Stimulated activated effector memory CD8-positive, alpha-beta T cell treated with anti-CD3 and anti-CD28 coated beads, Interleukin-12 subunit alpha, Interleukin-12 subunit beta, amount 100 ng/mL, for 72 hours (primary cell): Measurements from ENCODE around the gene XRCC2.
"Not testable (repeated sequence)": the region's sequence is repeated elsewhere in the genome, so short reads cannot be mapped to it uniquely, and the experiment has no call there.

Experiments used
- ATAC-seq: fragments of 150-1000 bp; cut with Tn5 transposase; 2 replicates; pipeline ENCODE4 v1.10.0; 2021
- DNase-seq, 2 donors: peaks; one replicate each; pipeline ENCODE4 v3.0.0; 2021 to 2022; ENCODE audit warnings: low spot score in 2 of 2
- H3K27ac Mint-ChIP-seq: one replicate; pipeline ENCODE4 v1.8.0; 2022; ENCODE audit warnings: mild to moderate bottlenecking, mixed read lengths
- H3K36me3 Mint-ChIP-seq: one replicate; pipeline ENCODE4 v1.8.0; 2022; ENCODE audit warnings: mild to moderate bottlenecking, mixed read lengths
- H3K4me1 Mint-ChIP-seq: one replicate; pipeline ENCODE4 v1.8.0; 2022; ENCODE audit warnings: mixed read lengths
- H3K4me3 Mint-ChIP-seq: one replicate; pipeline ENCODE4 v1.8.0; 2022; ENCODE audit warnings: mild to moderate bottlenecking, mixed read lengths
- H3K9me3 Mint-ChIP-seq: one replicate; pipeline ENCODE4 v1.8.0; 2022; ENCODE audit warnings: mixed read lengths

XRCC2 gene

DNA sequence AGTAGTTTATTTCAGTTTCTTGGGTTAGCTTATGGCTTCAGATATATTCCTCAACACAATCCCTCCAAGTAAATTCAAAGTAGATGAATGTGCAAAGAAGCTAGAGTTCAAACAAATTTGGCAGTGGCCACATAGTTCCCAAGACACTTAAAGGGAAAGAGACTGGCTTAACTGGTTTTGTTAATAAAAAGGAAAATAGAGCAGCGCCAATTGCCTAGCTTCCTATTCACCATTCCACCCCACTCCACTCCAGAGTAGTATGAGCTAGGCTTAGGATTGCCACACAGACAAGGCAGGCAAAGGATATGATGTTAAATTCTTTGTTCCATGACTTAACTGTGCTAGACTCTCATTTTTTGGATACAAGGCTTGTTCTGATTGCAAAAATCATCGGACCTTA is 2.0 kb downstream of the XRCC2 start:
- ATAC-seq (no peak), DNase-seq (no peak)
- Mint-ChIP-seq H3K36me3 (peaks cover 18% of the 10 kb centered on the region), H3K9me3 (no peaks in the 10 kb centered on the region), H3K27ac (no peak overlapping the region), H3K4me1 (peaks cover 13% of the 10 kb centered on the region), H3K4me3 (no peak overlapping the region)

DNA sequence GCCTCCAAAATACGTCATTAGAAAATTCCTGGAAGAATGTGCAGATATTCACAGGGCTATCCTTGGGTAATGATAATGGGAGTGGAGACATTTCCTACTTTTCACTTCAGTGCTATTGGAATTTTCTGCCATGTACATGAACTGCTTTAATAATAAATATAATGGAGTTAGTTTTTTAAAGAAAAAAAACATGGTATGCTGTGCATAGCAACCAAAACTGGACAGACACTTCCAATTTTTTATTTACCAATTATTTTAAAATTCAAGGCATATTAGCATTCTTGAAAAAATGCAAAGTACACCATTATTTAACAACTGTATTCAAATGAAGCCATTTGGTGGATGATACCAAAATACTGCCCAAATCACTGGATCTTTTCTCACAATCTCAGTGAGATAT is 3.3 kb downstream of the XRCC2 start:
- Mint-ChIP-seq H3K4me1 (peaks cover 13% of the 10 kb centered on the region), H3K4me3 (no peak overlapping the region), H3K27ac (no peak overlapping the region), H3K9me3 (no peaks in the 10 kb centered on the region), H3K36me3 (peaks cover 29% of the 10 kb centered on the region)
- DNase-seq (no peak), ATAC-seq (no peak)

DNA sequence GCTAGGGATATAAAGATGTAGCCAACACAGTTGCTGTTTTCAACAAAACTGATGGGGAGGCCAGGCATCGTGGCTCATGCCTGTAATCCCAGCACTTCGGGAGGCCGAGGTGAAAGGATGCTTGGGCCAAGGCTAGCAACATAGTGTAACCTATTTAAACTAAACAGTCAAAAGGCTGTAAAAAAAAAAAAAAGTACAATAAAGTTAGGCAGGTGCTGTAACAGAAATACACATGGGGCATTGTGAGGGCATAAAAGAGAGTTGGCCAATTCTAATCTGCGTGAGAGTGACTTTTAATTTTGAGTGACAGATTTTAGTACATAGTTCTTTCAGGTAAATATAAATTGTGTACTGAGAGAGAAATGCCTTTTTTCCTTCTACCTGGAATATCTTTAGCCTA is 6.2 kb downstream of the XRCC2 start:
- H3K4me1 Mint-ChIP-seq: peaks cover under 1% of the 10 kb centered on the region
- no peaks in the 10 kb centered on the region for H3K9me3 Mint-ChIP-seq
- H3K27ac Mint-ChIP-seq: no peak overlapping the region
- DNase-seq (no peak), ATAC-seq (no peak)
- peaks cover 19% of the 10 kb centered on the region for H3K36me3 Mint-ChIP-seq
- no peak overlapping the region for H3K4me3 Mint-ChIP-seq

DNA sequence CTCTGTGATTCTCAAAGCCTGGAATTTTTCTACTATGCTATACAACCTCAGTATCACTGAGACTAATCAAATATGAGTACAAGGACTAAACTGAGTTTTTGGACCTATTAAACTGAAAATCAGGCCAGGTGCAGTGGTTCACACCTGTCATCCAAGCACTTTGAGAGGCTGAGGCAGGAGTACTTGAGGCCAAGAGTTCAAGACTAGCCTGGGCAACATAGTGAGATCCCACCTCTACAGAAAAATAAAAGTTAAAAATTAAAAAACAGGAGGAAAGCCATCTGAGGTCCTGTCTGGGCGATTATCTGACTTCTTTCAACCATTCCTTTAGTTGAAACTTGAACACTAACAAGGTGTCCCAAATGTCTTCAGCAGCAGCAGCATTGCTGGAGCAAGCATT is 7.0 kb downstream of the XRCC2 start:
- ATAC-seq (no peak), DNase-seq (no peak)
- Mint-ChIP-seq H3K9me3 (no peaks in the 10 kb centered on the region), H3K4me1 (no peaks in the 10 kb centered on the region), H3K36me3 (peaks cover 19% of the 10 kb centered on the region), H3K27ac (no peak overlapping the region), H3K4me3 (no peak overlapping the region)

DNA sequence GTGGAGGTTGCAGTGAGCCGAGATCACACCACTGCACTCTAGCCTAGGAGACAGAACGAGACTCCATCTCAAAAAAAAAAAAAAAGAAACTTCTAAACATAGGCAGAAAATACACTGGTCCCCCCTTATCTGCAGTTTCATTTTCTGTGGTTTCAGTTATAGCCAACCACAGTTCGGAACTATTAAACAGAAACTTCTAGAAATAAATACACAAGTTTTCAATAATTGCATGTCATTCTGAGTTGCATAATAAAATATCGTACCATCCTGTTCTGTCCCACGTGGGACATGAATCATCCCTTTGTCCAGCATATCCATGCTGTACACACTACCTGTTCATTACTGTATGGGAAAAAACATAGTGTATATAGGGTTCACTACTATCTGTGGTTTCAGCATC is 8.0 kb downstream of the XRCC2 start:
- Mint-ChIP-seq H3K9me3 (no peaks in the 10 kb centered on the region), H3K27ac (no peak overlapping the region), H3K4me3 (no peak overlapping the region), H3K4me1 (no peaks in the 10 kb centered on the region), H3K36me3 (peaks cover 19% of the 10 kb centered on the region)
- no peak for DNase-seq
- ATAC-seq: no peak

DNA sequence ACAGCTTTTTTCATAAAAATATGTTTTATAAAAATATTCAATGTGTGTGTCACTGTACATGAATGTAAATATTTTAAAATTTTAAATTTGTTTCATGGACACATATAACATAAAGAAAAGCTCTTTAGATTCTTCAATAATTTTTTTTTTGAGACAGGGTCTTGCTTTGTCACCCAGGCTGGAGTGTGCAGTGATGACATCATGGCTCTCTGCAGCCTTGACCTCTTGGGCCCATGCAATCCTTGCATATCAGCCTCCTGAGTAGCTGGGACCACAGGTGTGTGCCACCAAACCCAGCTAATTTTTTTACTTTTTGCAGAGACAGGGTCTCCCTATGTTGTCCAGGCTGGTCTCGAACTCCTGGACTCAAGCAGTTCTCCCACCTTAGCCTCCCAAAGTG is 9.9 kb downstream of the XRCC2 start:
- DNase-seq (no peak), ATAC-seq (no peak)
- H3K9me3 Mint-ChIP-seq: no peaks in the 10 kb centered on the region
- no peak overlapping the region for H3K27ac Mint-ChIP-seq
- H3K4me3 Mint-ChIP-seq: no peak overlapping the region
- peaks cover 32% of the 10 kb centered on the region for H3K36me3 Mint-ChIP-seq
- H3K4me1 Mint-ChIP-seq: no peaks in the 10 kb centered on the region

DNA sequence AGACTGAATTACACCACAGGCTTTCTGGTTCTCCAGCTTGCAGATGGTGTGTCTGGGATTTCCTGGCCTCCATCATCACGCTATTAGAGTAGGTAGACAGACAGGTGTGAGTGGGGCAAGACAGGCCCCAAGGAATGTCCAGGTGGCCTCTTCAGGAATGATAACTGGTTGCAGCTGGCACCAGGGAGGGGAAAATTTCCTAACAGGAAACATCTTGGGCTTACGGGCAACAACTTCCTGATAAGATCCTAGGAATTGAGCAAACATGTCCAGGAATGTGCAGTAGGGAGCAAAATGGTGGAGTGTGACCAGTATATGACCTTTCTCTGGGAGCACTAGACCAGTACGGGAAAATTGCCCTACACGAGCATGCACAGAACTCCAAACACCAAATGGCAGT is 11.3 kb downstream of the XRCC2 start:
- ATAC-seq (no peak), DNase-seq (no peak)
- no peaks in the 10 kb centered on the region for H3K4me1 Mint-ChIP-seq
- no peak overlapping the region for H3K27ac Mint-ChIP-seq
- H3K9me3 Mint-ChIP-seq: no peaks in the 10 kb centered on the region
- H3K4me3 Mint-ChIP-seq: no peak overlapping the region
- peaks cover 44% of the 10 kb centered on the region for H3K36me3 Mint-ChIP-seq

DNA sequence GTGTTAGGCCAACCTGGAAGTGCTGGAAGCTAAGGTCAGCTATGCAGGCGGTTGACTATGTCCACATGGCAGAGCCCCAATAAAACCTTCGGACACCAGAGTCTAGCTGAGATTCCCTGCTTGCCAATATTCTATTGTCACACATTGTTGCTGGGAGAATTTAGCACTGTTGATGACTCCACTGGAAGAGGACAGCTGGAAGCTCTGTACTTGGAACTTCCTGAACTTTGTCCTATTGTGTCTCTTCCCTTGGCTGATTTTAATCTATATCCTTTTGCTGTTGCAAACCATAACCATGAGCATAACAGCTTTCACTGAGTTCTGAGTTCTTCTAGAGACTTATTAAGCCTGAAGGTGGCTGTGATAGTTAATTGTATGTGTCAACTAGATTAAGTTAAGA is 12.0 kb downstream of the XRCC2 start:
- Mint-ChIP-seq H3K4me3 (no peak overlapping the region), H3K27ac (no peak overlapping the region), H3K36me3 (peaks cover 47% of the 10 kb centered on the region), H3K9me3 (no peaks in the 10 kb centered on the region), H3K4me1 (no peaks in the 10 kb centered on the region)
- DNase-seq (no peak), ATAC-seq (no peak)

DNA sequence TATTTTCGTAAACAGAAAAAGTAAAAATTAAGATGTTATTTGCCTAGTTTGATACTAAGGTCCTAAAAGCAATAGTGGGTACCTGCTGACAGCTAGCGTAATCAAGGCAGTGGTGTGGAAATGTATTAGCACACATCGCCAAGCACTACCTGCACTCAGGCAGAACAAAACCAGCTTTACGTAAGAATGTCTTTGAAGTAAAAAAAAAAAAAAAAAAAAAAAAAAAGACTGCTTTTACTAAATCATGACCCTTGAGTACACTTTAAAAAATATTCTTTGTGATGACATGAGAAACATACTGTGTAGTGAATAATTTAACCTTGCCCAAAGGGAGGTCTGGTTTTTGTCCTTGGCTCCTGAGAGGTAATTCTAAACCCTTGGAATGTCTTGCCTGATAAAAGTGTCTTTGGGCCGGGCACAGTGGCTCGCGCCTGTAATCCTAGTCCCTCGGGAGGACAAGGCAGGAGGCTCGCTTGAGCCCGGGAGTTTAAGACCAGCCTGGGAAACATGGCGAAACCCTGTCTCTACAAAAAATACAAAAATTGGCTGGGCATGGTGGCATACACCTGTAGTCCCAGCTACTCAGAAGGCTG is 12.7 kb downstream of the XRCC2 start:
- DNase-seq (no peak), ATAC-seq (no peak)
- no peak overlapping the region for H3K4me3 Mint-ChIP-seq
- no peaks in the 10 kb centered on the region for H3K4me1 Mint-ChIP-seq
- no peaks in the 10 kb centered on the region for H3K9me3 Mint-ChIP-seq
- no peak overlapping the region for H3K27ac Mint-ChIP-seq
- H3K36me3 Mint-ChIP-seq: peaks cover 47% of the 10 kb centered on the region

DNA sequence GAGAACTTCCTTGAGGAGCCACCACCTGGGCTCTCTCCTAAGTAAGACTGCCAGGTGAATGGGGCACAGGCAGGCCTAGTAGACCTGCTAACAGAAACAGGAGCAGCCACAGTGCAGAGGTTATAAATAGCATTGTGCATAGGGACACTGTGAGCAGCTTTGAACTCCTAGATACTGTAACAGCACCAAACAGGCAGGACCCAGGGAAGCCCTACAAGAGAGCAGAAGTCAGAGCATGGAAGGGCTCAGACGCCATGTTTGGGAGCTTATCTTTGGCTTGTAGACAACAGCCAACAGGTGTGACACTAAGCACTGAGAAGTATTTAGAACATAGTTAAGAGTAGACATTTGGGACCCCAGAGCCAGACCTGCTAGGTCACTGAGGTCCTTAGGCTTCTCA is 14.5 kb downstream of the XRCC2 start:
- no peak overlapping the region for H3K27ac Mint-ChIP-seq

DNA sequence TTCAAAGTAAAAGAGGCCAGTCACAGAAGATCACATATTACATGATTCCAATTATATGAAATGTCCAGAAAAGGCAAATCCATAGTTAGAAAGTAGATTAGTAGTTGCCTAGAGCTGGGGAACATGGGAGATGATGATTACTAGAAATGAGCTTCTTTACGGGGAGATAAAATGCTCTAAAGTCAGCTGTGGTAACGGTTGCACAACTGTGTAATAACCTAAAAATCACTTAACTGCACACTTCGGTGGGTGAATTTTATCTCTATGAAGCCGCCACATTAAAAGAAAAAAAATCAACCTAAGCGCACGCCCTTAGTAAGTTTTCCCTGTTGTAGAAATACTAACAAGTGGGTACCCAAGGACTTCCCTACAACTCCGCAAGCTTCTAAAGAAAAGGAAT is 15.9 kb downstream of the XRCC2 start:
- H3K4me3 Mint-ChIP-seq: no peak overlapping the region
- H3K27ac Mint-ChIP-seq: no peak overlapping the region
- ATAC-seq (no peak), DNase-seq (no peak)
- H3K36me3 Mint-ChIP-seq: peaks cover 63% of the 10 kb centered on the region
- H3K4me1 Mint-ChIP-seq: no peaks in the 10 kb centered on the region
- H3K9me3 Mint-ChIP-seq: no peaks in the 10 kb centered on the region

More for the DNA sequence above, 14.5 kb downstream of the XRCC2 start:
- Mint-ChIP-seq H3K4me3 (no peak overlapping the region), H3K4me1 (no peaks in the 10 kb centered on the region), H3K36me3 (peaks cover 51% of the 10 kb centered on the region), H3K9me3 (no peaks in the 10 kb centered on the region)
- no peak for DNase-seq
- no peak for ATAC-seq

DNA sequence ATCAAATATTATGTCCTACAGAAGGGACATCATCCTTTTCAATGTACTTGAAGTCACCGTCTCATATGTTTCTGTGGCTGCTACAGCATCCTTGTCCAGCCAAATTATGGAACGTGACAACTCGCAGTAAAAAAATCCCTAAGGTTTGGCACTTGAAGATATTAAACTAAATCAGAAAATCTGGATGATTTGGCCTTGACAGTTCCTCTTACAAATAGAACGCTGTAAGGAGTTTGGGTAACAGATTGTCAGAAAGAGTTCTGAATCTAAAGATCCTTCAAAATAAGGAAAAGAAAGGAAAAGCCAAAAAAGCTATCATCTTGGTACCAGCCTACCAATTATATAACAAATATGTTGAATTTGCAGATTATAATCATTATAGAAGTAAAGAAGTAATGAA is 21.0 kb downstream of the XRCC2 start:
- Mint-ChIP-seq H3K4me1 (no peaks in the 10 kb centered on the region), H3K4me3 (no peak overlapping the region), H3K27ac (no peak overlapping the region), H3K9me3 (no peaks in the 10 kb centered on the region), H3K36me3 (peaks cover 59% of the 10 kb centered on the region)
- DNase-seq: no peak
- ATAC-seq: no peak

DNA sequence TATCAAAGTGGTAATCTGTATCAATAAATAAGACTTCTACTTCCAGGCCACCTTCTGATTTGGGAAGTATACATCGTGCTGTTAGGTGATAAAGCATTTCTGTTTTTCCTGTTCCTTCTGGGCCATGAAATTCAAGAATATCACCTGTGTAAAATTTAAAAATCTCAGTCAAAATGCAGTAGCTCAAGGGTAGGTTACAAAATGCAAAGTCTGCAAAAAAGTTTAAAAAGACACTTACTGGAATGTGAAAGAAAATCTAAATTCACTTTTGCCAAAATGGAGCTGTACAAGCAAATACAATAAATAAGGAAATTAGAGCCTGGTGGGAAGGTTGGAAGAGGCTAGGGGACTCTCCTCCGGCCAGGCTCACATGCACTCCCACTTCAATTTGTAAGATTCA is 26.7 kb downstream of the XRCC2 start:
- no peak for ATAC-seq
- H3K4me1 Mint-ChIP-seq: no peaks in the 10 kb centered on the region
- H3K4me3 Mint-ChIP-seq: no peak overlapping the region
- peaks cover 41% of the 10 kb centered on the region for H3K36me3 Mint-ChIP-seq
- no peaks in the 10 kb centered on the region for H3K9me3 Mint-ChIP-seq
- H3K27ac Mint-ChIP-seq: no peak overlapping the region
- no peak for DNase-seq

DNA sequence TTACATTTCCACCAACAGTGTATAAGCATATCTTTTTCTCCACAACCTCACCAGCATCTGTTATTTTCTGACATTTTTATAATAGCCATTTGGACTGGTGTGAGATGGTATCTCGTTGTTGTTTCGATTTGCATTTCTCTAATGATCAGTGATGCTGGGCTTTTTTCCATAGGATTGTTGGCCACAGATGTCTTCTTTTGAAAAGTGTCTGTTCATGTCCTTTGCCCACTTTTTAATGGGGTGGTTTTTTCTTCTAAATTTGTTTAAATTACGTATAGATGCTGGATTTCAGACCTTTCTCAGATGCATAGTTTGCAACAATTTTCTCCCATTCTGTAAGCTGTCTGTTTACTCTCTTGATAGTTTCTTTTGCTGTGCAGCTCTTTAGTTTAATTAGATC is 28.9 kb downstream of the XRCC2 start:
- peaks cover 26% of the 10 kb centered on the region for H3K36me3 Mint-ChIP-seq
- H3K9me3 Mint-ChIP-seq: no peaks in the 10 kb centered on the region
- no peak overlapping the region for H3K4me3 Mint-ChIP-seq
- DNase-seq (no peak), ATAC-seq (no peak)
- H3K27ac Mint-ChIP-seq: no peak overlapping the region
- no peaks in the 10 kb centered on the region for H3K4me1 Mint-ChIP-seq

DNA sequence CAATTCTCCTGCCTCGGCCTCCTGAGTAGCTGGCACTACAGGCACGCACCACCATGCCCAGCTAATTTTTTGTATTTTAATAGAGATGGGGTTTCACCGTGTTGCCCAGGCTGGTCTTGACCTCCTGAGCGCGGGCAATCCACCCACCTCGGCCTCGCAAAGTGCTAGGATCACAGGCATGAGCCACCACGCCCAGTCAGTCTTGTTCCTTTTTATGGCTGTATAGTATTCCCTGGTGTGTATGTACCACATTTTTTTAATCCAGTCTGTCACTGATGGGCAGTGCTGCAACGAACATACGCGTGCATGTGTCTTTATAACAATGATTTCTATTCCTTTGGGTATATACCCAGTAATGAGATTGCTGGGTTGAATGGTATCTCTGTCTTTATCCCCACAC is 29.4 kb downstream of the XRCC2 start:
- not testable (repeated sequence) for H3K4me1 Mint-ChIP-seq, DNase-seq, H3K27ac Mint-ChIP-seq, ATAC-seq, H3K9me3 Mint-ChIP-seq, H3K4me3 Mint-ChIP-seq
- peaks cover 24% of the 10 kb centered on the region for H3K36me3 Mint-ChIP-seq

DNA sequence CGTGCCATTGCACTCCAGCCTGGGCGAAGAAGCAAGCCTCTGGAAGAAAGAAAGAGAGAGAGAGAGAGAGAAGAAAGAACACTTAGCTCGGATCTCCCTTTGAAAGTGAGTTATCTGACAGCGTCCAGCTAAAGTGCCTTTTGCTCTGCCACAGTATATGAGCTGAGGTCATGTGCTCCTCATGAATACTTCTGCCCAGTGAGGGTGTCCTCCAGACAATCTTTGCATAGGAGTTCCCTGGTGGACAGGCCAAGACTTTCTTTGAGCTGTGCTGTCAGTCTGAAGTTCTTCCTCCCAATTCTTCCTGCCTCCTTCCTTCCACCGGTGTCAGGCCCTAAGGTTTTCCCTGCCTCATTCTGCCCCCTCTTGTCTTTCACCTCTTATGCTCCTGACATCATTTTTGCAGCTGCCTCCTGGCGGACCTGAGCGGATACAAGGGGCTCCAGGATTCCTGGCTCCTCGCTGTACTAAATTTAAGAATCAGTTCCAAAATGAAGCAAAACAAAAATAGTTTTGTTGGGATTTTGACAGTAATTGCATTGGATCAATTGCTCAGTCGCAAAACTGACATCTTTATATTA is 31.9 kb downstream of the XRCC2 start:
- Mint-ChIP-seq H3K4me3 (no peak overlapping the region), H3K4me1 (no peaks in the 10 kb centered on the region), H3K36me3 (peaks cover 24% of the 10 kb centered on the region), H3K9me3 (no peaks in the 10 kb centered on the region), H3K27ac (peak overlapping the region; percentile 63)
- DNase-seq (no peak), ATAC-seq (no peak)

DNA sequence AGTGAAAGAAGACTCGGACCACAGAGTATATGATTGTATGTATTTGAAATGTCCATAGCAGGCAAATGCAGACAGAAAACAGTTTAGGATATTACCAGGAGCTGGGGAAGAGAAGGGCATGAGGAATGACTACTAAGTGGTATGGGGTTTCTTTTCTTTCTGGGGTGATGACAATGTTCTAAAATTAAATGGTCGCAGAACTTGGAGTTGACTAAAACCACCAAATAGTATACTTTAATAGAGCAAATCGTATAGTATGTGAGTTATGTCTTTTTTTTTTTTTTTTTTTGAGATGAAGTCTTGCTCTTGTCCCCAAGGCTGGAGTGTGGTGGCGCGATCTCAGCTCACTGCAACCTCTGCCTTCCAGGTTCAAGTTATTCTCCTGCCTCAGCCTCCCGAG is 34.6 kb downstream of the XRCC2 start:
- Mint-ChIP-seq H3K9me3 (no peaks in the 10 kb centered on the region), H3K27ac (no peak overlapping the region), H3K36me3 (peaks cover 5% of the 10 kb centered on the region), H3K4me1 (no peaks in the 10 kb centered on the region), H3K4me3 (no peak overlapping the region)
- ATAC-seq: no peak
- no peak for DNase-seq
